Ovary (tissue), 9 donors: ENCODE results near the gene LY6G6D. TPM values are rescaled to one million over a fixed set of nuclear protein-coding genes. Genes with fewer than 3 reads are reported as not detected.

ENCODE experiments used
- DNase-seq, 5 donors: peaks; one replicate each; pipeline ENCODE4 v3.0.0-alpha.2; 2019 to 2020
- H3K27ac ChIP-seq, 2 donors: fragments of 200-600 bp; one replicate each; pipeline versions ENCODE4 v1.5.1 to v1.8.0; 2019 to 2022
- H3K27me3 ChIP-seq: fragments of 200-600 bp; one replicate; pipeline ENCODE4 v1.8.0; 2022
- H3K36me3 ChIP-seq: fragments of 200-600 bp; sonication (generic); one replicate; pipeline ENCODE4 v1.5.1; 2019
- H3K4me1 ChIP-seq: one replicate; pipeline ENCODE4 v1.8.1; 2013; ENCODE audit warnings: mild to moderate bottlenecking, moderate library complexity; ENCODE audit not compliant: insufficient read depth
- H3K4me3 ChIP-seq: fragments of 200-600 bp; sonication (generic); one replicate; pipeline ENCODE4 v1.5.1; 2017
- H3K9me3 ChIP-seq, 2 donors: fragments of 200-600 bp in 1 of 2; sonication (generic) in 1 of 2; one replicate each; pipeline versions ENCODE4 v1.5.1 to v1.8.1; 2013 to 2019; ENCODE audit warnings: mild to moderate bottlenecking in 1 of 2, moderate library complexity in 1 of 2
- EP300 ChIP-seq: sonication (generic); formaldehyde crosslinking; IDR thresholded peaks from one replicate; pipeline ENCODE4 v1.6.1; 2017; ENCODE audit warnings: antibody characterized with exemption
- POLR2A ChIP-seq: fragments of 450-650 bp; IDR thresholded peaks from one replicate; pipeline ENCODE4 v1.6.1; 2017; ENCODE audit warnings: antibody characterized with exemption, mild to moderate bottlenecking, moderate library complexity
- WGBS, 3 donors: extraction: QIAGEN DNeasy Blood & Tissue Kit in 1 of 3; methylation state at CpG; one replicate each; pipeline versions ENCODE4 v1.1.5 to v1.1.7; 2013 to 2017; 5-methylcytosine and 5-hydroxymethylcytosine counted together
- intact Hi-C, 4 donors: fragments of 100-400 bp; cut with DNase I; formaldehyde crosslinking; loops; one replicate each; pipeline versions ENCODE4 v1.11.0 to v1.15.1; 2022 to 2023
- polyA plus RNA-seq, 2 donors: library from polyadenylated mRNA; stranded (reverse); fragments of 200-250 nt in 1 of 2; fragments of 350-450 nt in 1 of 2; fragmentation: Illumina TruSeq in 1 of 2; extraction: RNeasy Lipid Tissue Mini Kit (QIAGEN cat#74804) in 1 of 2; gene quantifications; one replicate each; pipeline ENCODE4 v1.2.3, GENCODE V29; 2013 to 2014
- total RNA-seq, 7 donors: library from RNA; depleted of rRNA in 2 of 7; stranded (reverse); fragments of >200 nt in 2 of 7; fragmentation: NEBNext Ultra II Directional in 3 of 7; extraction: Animal tissue kit (Norgen Biotek cat#: 25700) in 3 of 7; gene quantifications; one replicate each; pipeline versions ENCODE4 v1.1.0 to v1.2.4, GENCODE V29; 2016 to 2023
- TF ChIP-seq, protein P1 (sequence below), 3 donors: fragments of 450-650 bp in 2 of 3; fragments of 200-600 bp in 1 of 3; IDR thresholded peaks; one replicate each; pipeline versions ENCODE4 v1.5.1 to v1.8.0; 2016 to 2022; ENCODE audit warnings: antibody characterized with exemption in 3 of 3, mild to moderate bottlenecking in 1 of 3
- donor health status: DM: no; HTN: no; CAD: no; lungs with moderate emphysema.
- donor health status: DM: no; HTN: no; CAD: no.
- donor health status: Bipolar disorder and iron deficiency.
- donor health status: DM: yes; HTN: yes; CAD: no.
- donor health status: DM: no; HTN: no; CAD: no.
- donor health status: DM: yes; HTN: yes; CAD: no.

Gene LY6G6D
- total and polyA plus RNA-seq, 9 donors, result not detected

DNA sequence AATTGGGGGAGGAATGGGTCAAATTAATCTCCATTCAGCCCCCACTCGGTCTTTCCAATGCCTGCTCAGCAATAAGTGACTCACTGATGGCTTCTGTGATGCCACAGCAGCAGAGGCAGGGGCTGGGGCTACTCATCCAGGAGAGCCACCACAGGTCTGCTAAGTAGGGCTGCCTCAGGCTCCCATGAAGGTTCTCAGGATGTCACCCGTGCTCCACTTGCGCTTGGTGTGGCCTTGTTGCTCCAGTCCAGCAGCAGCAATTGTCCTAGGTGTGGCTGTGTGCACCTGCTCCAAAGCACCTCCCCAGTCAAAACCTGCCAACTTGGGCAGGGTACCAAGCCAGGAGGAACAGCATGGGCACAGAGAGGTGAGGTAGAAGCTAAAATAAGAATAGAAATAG is 7.0 kb downstream of the LY6G6D start:
- Histone ChIP-seq H3K4me1 (no peaks in the 10 kb centered on the region), H3K9me3 (no peaks in the 10 kb centered on the region), H3K36me3 (no peaks in the 10 kb centered on the region), H3K27me3 (no peaks in the 10 kb centered on the region), H3K4me3 (no peak overlapping the region), H3K27ac (no peak overlapping the region)
- 86 to 89% (median 88%) methylated on average over 3 of the region's 3 CpGs for WGBS, 3 donors
- DNase-seq, result no peak
- TF ChIP-seq EP300 (no peak), POLR2A (no peak)
- TF ChIP-seq, protein P1, sequence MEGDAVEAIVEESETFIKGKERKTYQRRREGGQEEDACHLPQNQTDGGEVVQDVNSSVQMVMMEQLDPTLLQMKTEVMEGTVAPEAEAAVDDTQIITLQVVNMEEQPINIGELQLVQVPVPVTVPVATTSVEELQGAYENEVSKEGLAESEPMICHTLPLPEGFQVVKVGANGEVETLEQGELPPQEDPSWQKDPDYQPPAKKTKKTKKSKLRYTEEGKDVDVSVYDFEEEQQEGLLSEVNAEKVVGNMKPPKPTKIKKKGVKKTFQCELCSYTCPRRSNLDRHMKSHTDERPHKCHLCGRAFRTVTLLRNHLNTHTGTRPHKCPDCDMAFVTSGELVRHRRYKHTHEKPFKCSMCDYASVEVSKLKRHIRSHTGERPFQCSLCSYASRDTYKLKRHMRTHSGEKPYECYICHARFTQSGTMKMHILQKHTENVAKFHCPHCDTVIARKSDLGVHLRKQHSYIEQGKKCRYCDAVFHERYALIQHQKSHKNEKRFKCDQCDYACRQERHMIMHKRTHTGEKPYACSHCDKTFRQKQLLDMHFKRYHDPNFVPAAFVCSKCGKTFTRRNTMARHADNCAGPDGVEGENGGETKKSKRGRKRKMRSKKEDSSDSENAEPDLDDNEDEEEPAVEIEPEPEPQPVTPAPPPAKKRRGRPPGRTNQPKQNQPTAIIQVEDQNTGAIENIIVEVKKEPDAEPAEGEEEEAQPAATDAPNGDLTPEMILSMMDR (IDR thresholded peaks at IDR 0.05), result no peak
- intact Hi-C loops, result loop anchor here in 2 of 4 donors (2.0 to 10.0 kb wide), 2 partner anchors 49 to 463 kb away; partner anchors contain the start of gene AGER (in 1 of the 2)

DNA sequence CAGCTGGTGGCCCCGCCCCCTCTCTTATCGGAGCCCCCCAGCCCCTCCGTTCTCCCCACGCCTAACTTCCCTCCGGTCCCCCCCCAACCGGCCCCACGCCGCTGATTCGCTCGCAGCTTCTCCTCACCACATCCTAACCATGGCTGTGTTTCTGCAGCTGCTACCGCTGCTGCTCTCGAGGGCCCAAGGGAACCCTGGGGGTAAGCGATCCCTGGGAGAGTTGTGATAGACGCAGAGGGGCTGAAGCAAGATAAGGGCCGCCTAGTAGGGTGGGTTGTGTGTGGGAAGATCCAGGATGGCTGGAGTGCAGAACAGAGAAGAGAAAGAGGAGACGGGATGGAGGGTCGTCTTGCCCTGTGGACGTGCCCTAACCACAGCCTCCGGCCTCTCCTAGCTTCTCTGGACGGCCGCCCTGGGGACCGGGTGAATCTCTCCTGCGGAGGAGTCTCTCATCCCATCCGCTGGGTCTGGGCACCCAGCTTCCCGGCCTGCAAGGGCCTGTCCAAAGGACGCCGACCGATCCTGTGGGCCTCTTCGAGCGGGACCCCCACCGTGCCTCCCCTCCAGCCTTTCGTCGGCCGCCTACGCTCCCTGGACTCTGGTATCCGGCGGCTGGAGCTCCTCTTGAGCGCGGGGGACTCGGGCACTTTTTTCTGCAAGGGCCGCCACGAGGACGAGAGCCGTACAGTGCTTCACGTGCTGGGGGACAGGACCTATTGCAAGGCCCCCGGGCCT is 8.3 kb downstream of the LY6G6D start, which contains the start of gene MPIG6B:
MPIG6B (plus strand) TSS at position 129 of the 735 bp plus-strand sequence; CDS start at position 140, 11 bp downstream.
- Histone ChIP-seq H3K4me1 (peaks cover 2% of the 10 kb centered on the region), H3K36me3 (no peaks in the 10 kb centered on the region), H3K27me3 (no peaks in the 10 kb centered on the region), H3K27ac (no peak within 1 kb of the TSS), H3K4me3 (no peak within 1 kb of the TSS), H3K9me3 (no peaks in the 10 kb centered on the region)
- 54 to 62% (median 61%) methylated on average over 46 of the region's 46 CpGs for WGBS, 3 donors
- TF ChIP-seq EP300, result no peak
- no peak for TF ChIP-seq POLR2A
- TF ChIP-seq, protein P1 (IDR thresholded peaks at IDR 0.05), result no peak
- DNase-seq, result no peak
- intact Hi-C loops, result loop anchor here in 2 of 4 donors (2.0 to 10.0 kb wide), 2 partner anchors 47 to 461 kb away; partner anchors contain the start of gene AGER (in 1 of the 2)

DNA sequence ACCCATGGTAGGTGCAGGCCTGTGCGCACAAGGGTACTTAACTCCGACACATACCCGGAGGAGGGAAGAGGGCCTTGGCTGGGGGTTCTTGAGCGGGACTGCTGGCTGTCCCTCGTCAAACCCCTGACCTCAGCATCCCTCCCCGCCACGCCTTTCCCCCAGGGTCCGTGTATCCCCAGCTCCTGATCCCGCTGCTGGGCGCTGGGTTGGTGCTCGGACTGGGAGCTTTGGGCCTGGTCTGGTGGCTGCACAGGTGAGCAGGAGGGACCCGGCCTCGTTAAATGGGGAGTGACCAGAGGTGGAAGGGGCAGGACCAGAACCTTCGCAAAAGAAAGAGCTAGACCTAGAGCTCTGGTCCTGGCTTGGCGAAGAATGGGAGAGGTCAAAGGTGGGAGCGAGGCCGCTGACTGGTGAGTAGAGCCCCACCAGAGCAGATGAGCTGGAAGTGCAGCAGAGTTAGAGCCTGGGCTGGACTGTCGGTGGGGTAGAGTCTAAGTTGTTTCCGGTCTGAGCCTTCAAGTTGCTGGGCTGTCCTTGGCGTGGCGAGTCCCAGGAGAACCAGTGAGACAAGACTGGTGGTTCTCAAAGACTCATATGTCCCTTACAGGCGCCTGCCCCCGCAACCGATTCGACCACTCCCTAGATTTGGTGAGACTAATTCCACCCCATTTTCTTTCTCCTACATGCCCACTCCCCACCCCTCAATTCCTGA is 9.0 kb downstream of the LY6G6D start:
- Histone ChIP-seq H3K4me3 (no peak overlapping the region), H3K36me3 (no peaks in the 10 kb centered on the region), H3K4me1 (peaks cover 5% of the 10 kb centered on the region), H3K9me3 (no peaks in the 10 kb centered on the region), H3K27ac (no peak overlapping the region), H3K27me3 (no peaks in the 10 kb centered on the region)
- WGBS, 3 donors, result 83 to 87% (median 86%) methylated on average over 25 of the region's 25 CpGs
- DNase-seq, result no peak
- TF ChIP-seq, protein P1 (IDR thresholded peaks at IDR 0.05), result no peak
- no peak for TF ChIP-seq EP300
- TF ChIP-seq POLR2A, result no peak
- intact Hi-C loops, result loop anchor here in 2 of 4 donors (2.0 to 10.0 kb wide), 2 partner anchors 47 to 461 kb away; partner anchors contain the start of gene AGER (in 1 of the 2)

DNA sequence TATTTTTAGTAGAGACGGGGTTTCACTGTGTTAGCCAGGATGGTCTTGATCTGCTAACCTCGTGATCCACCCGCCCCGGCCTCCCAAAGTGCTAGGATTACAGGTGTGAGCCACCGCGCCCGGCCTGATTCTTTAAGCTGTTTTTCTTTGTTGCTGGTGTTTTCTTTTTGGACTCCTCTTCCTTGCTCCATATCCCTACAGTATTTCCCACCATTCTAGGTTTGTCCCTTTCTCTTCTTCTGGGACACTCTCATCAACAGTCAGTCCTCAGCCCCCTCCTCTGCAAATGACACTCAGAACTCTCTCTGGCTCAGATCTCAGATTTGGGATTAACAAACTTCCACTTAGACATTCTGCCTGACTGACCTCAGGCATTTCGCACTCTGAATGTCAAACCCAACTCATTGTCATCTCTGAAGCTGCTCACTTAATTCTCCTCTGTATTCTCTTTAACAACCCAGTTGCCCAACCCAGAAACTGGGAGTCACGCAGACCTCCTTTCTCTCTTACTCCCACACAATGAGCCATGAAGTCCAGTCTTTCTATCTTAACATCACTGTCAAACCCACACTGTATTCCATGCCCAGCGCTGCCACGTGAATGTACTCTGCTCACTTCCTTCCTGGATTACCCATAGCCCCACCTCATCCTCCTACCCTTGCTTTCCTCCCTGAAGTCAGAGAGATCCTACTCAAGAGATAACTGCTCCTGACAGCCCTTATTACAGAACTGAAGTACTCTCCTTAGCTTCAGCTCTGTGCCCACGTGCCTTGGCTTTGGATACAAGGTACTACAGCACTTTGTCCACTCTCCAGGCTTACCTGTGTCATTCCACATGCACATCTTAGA is 10.6 kb downstream of the LY6G6D start:
- H3K4me1 ChIP-seq, result peaks cover 5% of the 10 kb centered on the region
- no peak overlapping the region for H3K27ac ChIP-seq
- intact Hi-C loops, result loop anchor here in 1 of 4 donors (5.0 to 10.0 kb wide), 3 partner anchors 58 to 459 kb away; partner anchors contain the start of genes AGER, CSNK2B, HSPA1B and LY6G5B
- H3K36me3 ChIP-seq, result no peaks in the 10 kb centered on the region
- no peaks in the 10 kb centered on the region for H3K9me3 ChIP-seq
- 86 to 89% (median 87%) methylated on average over 12 of the region's 12 CpGs for WGBS, 3 donors
- H3K4me3 ChIP-seq, result no peak overlapping the region
- H3K27me3 ChIP-seq, result no peaks in the 10 kb centered on the region
- TF ChIP-seq, protein P1 (IDR thresholded peaks at IDR 0.05), result no peak
- TF ChIP-seq EP300, result no peak
- no peak for TF ChIP-seq POLR2A
- DNase-seq, result no peak
